HCT116 (cell line): ENCODE results near the gene NAT16.

Source experiments
- EZH2 ChIP-seq: fragments of 200-600 bp; sonication (generic); IDR thresholded peaks from 2 replicates; pipeline ENCODE4 v1.6.1; 2017; ENCODE audit warnings: antibody characterized with exemption, mixed run types
- POLR2AphosphoS5 ChIP-seq: IDR thresholded peaks from 2 replicates; pipeline ENCODE4 v1.6.1; 2011; ENCODE audit warnings: mild to moderate bottlenecking, low read depth, low read length, moderate library complexity
- ZBTB33 ChIP-seq: IDR thresholded peaks from 2 replicates; pipeline ENCODE4 v1.6.1; 2011; ENCODE audit warnings: mild to moderate bottlenecking, low read length, moderate library complexity; ENCODE audit not compliant: insufficient replicate concordance; ENCODE audit errors: extremely low read depth
- TF ChIP-seq, protein P1 (sequence below), 3 experiments: fragments of 200-600 bp in 1 of 3; sonication (generic) in 1 of 3; IDR thresholded peaks in 2 of 3; conservative IDR thresholded peaks in 1 of 3; 2 replicates each; pipeline ENCODE4 v1.5.1; 2012 to 2017; ENCODE audit warnings: low read depth in 2 of 3, low read length in 2 of 3, antibody characterized with exemption in 1 of 3, borderline replicate concordance in 1 of 3, control low read depth in 1 of 3, mild to moderate bottlenecking in 1 of 3, mixed read lengths in 1 of 3, mixed run types in 1 of 3, moderate library complexity in 1 of 3; ENCODE audit not compliant: insufficient read depth in 1 of 3

- TF ChIP-seq, protein P1, sequence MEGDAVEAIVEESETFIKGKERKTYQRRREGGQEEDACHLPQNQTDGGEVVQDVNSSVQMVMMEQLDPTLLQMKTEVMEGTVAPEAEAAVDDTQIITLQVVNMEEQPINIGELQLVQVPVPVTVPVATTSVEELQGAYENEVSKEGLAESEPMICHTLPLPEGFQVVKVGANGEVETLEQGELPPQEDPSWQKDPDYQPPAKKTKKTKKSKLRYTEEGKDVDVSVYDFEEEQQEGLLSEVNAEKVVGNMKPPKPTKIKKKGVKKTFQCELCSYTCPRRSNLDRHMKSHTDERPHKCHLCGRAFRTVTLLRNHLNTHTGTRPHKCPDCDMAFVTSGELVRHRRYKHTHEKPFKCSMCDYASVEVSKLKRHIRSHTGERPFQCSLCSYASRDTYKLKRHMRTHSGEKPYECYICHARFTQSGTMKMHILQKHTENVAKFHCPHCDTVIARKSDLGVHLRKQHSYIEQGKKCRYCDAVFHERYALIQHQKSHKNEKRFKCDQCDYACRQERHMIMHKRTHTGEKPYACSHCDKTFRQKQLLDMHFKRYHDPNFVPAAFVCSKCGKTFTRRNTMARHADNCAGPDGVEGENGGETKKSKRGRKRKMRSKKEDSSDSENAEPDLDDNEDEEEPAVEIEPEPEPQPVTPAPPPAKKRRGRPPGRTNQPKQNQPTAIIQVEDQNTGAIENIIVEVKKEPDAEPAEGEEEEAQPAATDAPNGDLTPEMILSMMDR (IDR thresholded peaks at IDR 0.05 in 2 of 3, conservative IDR thresholded peaks at IDR 0.05 in 1 of 3; ENCODE audit: borderline replicate concordance in 1 of 3, insufficient read depth in 1 of 3, low read depth in 2 of 3, low read length in 2 of 3): no peak
- TF ChIP-seq POLR2AphosphoS5: no peak
- TF ChIP-seq ZBTB33: no peak
- TF ChIP-seq EZH2: no peak
Observed at GRCh38 chr7:101161692-101162471, 18.2 kb downstream of the NAT16 start.
